Neural cell (in vitro differentiated cells): ENCODE data around the gene CLIC3. TPM values are rescaled to one million over a fixed set of nuclear protein-coding genes. Genes with fewer than 3 reads are reported as not detected.
A peak's percentile ranks its signal among the peaks of the same experiment; 100 is the strongest.

Experiments used
- H2AFZ ChIP-seq: fragments of 200-600, 300-800 bp; sonication (generic), shearing (Covaris generic); 2 replicates; pipeline ENCODE4 v1.6.0; 2014; ENCODE audit warnings: low read depth, mild to moderate bottlenecking, antibody characterized with exemption, low read length, moderate library complexity
- H3F3A ChIP-seq: fragments of 200-600 bp; shearing (Covaris generic); 2 replicates; pipeline ENCODE4 v1.6.1; 2016; ENCODE audit warnings: mild to moderate bottlenecking, moderate library complexity, mixed read lengths, antibody characterized with exemption, low read length; ENCODE audit not compliant: insufficient read depth, poor library complexity, severe bottlenecking
- H3K27ac ChIP-seq: fragments of 200-600, 300-800 bp; sonication (generic), shearing (Covaris generic); 2 replicates; pipeline ENCODE4 v1.5.1; 2014; ENCODE audit warnings: mild to moderate bottlenecking, low read length, moderate library complexity
- H3K27me3 ChIP-seq: fragments of 300-800, 200-600 bp; sonication (generic), shearing (Covaris generic); 2 replicates; pipeline ENCODE4 v1.6.0; 2014; ENCODE audit warnings: mild to moderate bottlenecking, low read depth, low read length, moderate library complexity; ENCODE audit not compliant: insufficient read depth
- H3K36me3 ChIP-seq: fragments of 300-800, 200-600 bp; sonication (generic), shearing (Covaris generic); 2 replicates; pipeline ENCODE4 v1.5.1; 2014; ENCODE audit warnings: mild to moderate bottlenecking, antibody characterized with exemption, low read length, moderate library complexity; ENCODE audit not compliant: insufficient read depth
- H3K4me2 ChIP-seq: fragments of 300-800, 200-600 bp; sonication (generic), shearing (Covaris generic); 2 replicates; pipeline ENCODE4 v1.6.0; 2014; ENCODE audit warnings: mild to moderate bottlenecking, low read length
- H3K4me3 ChIP-seq: fragments of 300-800, 200-600 bp; sonication (generic), shearing (Covaris generic); 2 replicates; pipeline ENCODE4 v1.5.1; 2014; ENCODE audit warnings: mild to moderate bottlenecking, low read length, moderate library complexity
- H3K79me2 ChIP-seq: fragments of 200-600 bp; shearing (Covaris generic); replicated peaks from 2 replicates; pipeline ENCODE4 v1.6.0; 2014; ENCODE audit warnings: mild to moderate bottlenecking, low read length, moderate library complexity; ENCODE audit not compliant: insufficient read depth
- H3K9ac ChIP-seq: fragments of 300-800, 200-600 bp; sonication (generic), shearing (Covaris generic); 2 replicates; pipeline ENCODE4 v1.6.1; 2016; ENCODE audit warnings: mild to moderate bottlenecking, low read length, mixed read lengths
- H3K9me2 ChIP-seq: fragments of 200-600 bp; shearing (Covaris generic); 2 replicates; pipeline ENCODE4 v1.6.1; 2016; ENCODE audit warnings: mild to moderate bottlenecking, low read length, mixed read lengths; ENCODE audit not compliant: insufficient read depth
- H3K9me3 ChIP-seq: fragments of 200-600, 300-800 bp; sonication (generic), shearing (Covaris generic); 2 replicates; pipeline ENCODE4 v1.6.1; 2016; ENCODE audit warnings: mild to moderate bottlenecking, mixed run types, low read length, moderate library complexity, mixed read lengths
- H4K20me1 ChIP-seq: fragments of 200-600 bp; shearing (Covaris generic); 2 replicates; pipeline ENCODE4 v1.6.1; 2016; ENCODE audit warnings: mild to moderate bottlenecking, mixed run types; ENCODE audit not compliant: insufficient read depth
- CTCF ChIP-seq: fragments of 450-650 bp; IDR thresholded peaks from 2 replicates; pipeline ENCODE4 v1.5.1; 2014; ENCODE audit warnings: antibody characterized with exemption, mild to moderate bottlenecking, moderate library complexity; ENCODE audit not compliant: poor library complexity, severe bottlenecking
- EP300 ChIP-seq: fragments of 450-650 bp; conservative IDR thresholded peaks from 2 replicates; pipeline ENCODE4 v1.6.1; 2014; ENCODE audit warnings: antibody characterized with exemption, mild to moderate bottlenecking, moderate library complexity; ENCODE audit not compliant: poor library complexity, severe bottlenecking
- EZH2 ChIP-seq: fragments of 200-600, 300-800 bp; shearing (Covaris generic), sonication (generic); IDR thresholded peaks from 2 replicates; pipeline ENCODE4 v1.6.1; 2014; ENCODE audit warnings: antibody characterized with exemption, low read length, borderline replicate concordance, mild to moderate bottlenecking; ENCODE audit not compliant: insufficient read depth, poor library complexity, severe bottlenecking
- MXI1 ChIP-seq: fragments of 450-650 bp; conservative IDR thresholded peaks from 2 replicates; pipeline ENCODE4 v1.6.1; 2014; ENCODE audit warnings: antibody characterized with exemption, mild to moderate bottlenecking; ENCODE audit not compliant: poor library complexity, severe bottlenecking
- POLR2AphosphoS5 ChIP-seq: IDR thresholded peaks from 2 replicates; pipeline ENCODE4 v1.6.1; 2012
- RAD21 ChIP-seq: fragments of 450-650 bp; conservative IDR thresholded peaks from 2 replicates; pipeline ENCODE4 v1.6.1; 2014; ENCODE audit warnings: antibody characterized with exemption, mild to moderate bottlenecking, moderate library complexity
- REST ChIP-seq: IDR thresholded peaks from 2 replicates; pipeline ENCODE4 v1.6.1; 2012; ENCODE audit warnings: borderline replicate concordance
- SMC3 ChIP-seq: fragments of 450-650 bp; conservative IDR thresholded peaks from 2 replicates; pipeline ENCODE4 v1.6.1; 2014; ENCODE audit warnings: antibody characterized with exemption, mild to moderate bottlenecking, moderate library complexity; ENCODE audit not compliant: poor library complexity
- TAF1 ChIP-seq: IDR thresholded peaks from 2 replicates; pipeline ENCODE4 v1.6.1; 2012; ENCODE audit warnings: low read depth
- polyA plus RNA-seq: library from polyadenylated mRNA; depleted of rRNA; stranded (reverse); fragments of >200 nt; gene quantifications from 2 replicates; pipeline ENCODE4 v1.2.3, GENCODE V29; 2014

Gene CLIC3
- polyA plus RNA-seq, 1 donor from 2014 or later = not detected

DNA sequence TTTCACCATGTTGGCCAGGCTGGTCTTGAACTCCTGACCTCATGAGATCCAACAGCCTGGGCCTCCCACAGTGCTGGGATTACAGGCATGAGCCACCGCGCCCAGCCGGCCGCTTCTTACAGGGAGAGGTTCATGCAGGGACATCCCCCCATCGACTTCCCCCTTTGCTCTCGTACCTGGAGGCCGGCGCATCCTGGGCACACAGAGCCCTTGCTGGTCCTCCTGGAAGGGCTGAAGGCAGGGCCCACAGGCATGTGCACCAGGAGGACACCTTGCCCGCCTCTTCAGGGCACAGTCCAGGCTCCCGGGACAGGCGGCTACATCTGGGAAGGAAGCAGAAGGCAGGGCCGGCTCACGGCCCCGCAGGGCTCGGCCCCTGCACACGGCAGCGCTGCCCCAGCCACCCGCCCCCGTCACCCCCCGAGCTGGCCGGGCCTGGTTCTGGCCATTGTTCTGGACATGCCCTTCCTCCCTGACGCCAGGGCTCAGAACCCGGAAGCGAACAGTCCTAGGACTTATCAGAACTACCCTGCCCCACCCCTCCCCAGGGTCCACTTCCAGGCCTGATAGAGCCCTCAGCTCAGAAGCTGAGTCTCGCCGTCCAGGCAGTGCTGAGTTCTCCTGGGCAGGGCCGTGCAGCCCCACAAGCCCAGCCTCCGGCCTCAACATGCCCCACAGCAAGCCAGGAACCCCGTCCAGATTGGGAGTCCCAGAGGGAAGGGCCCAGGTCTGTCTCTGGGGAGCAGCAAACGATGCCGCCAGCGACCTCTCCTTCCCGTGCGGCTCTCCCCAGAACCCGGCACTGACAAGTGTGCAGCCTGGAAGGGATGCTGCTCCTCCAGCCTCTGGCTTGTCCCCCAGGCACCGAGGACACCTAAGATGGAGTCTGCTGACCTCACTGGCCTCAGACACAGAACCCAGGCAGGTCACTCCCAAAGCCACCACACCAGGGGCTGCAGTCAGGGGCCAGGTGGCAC is 46.7 kb upstream of the CLIC3 start:
- Histone ChIP-seq H3K27ac (no peak overlapping the region), H3F3A (no peaks in the 10 kb centered on the region), H3K27me3 (peaks cover 6% of the 10 kb centered on the region), H3K9me2 (no peaks in the 10 kb centered on the region), H3K79me2 (peaks cover 20% of the 10 kb centered on the region), H3K4me3 (peak overlapping the region; percentile 98), H4K20me1 (peaks cover 13% of the 10 kb centered on the region), H3K9ac (peak overlapping the region; percentile 93), H3K9me3 (no peaks in the 10 kb centered on the region), H2AFZ (no peak overlapping the region), H3K4me2 (no peak overlapping the region), H3K36me3 (no peaks in the 10 kb centered on the region)
- no peak for TF ChIP-seq RAD21
- TF ChIP-seq REST = no peak
- TF ChIP-seq EP300 = no peak
- no peak for TF ChIP-seq EZH2
- no peak for TF ChIP-seq TAF1
- no peak for TF ChIP-seq CTCF
- no peak for TF ChIP-seq SMC3
- no peak for TF ChIP-seq POLR2AphosphoS5
- no peak for TF ChIP-seq MXI1

GRCh38 chr9:137041124-137041523 is 44.8 kb upstream of the CLIC3 start:
- H3K4me3 ChIP-seq = no peak overlapping the region
- no peak overlapping the region for H3K4me2 ChIP-seq
- no peak overlapping the region for H2AFZ ChIP-seq
- no peaks in the 10 kb centered on the region for H3K9me2 ChIP-seq
- no peaks in the 10 kb centered on the region for H3K36me3 ChIP-seq
- H3K9me3 ChIP-seq = no peaks in the 10 kb centered on the region
- H3K9ac ChIP-seq = no peak overlapping the region
- H4K20me1 ChIP-seq = peaks cover 13% of the 10 kb centered on the region
- H3K27me3 ChIP-seq = no peaks in the 10 kb centered on the region
- H3K27ac ChIP-seq = no peak overlapping the region
- no peaks in the 10 kb centered on the region for H3F3A ChIP-seq
- no peak for TF ChIP-seq EP300
- no peak for TF ChIP-seq POLR2AphosphoS5
- TF ChIP-seq CTCF = no peak
- no peak for TF ChIP-seq RAD21
- no peak for TF ChIP-seq EZH2
- no peak for TF ChIP-seq MXI1
- TF ChIP-seq TAF1 = no peak
- no peak for TF ChIP-seq REST
- TF ChIP-seq SMC3 = no peak
- peaks cover 20% of the 10 kb centered on the region for H3K79me2 ChIP-seq
